ENCODE results near the gene CT83. TPM values are rescaled to one million over a fixed set of nuclear protein-coding genes. Genes with fewer than 3 reads are reported as not detected.

Gene CT83
- total and polyA plus RNA-seq, 2 experiments from 2014 or later: not detected

GRCh38 chrX:116417968-116418367 lies 44.8 kb downstream of the CT83 start:
- H3F3A ChIP-seq (ENCODE audit: insufficient read depth): no peaks in the 10 kb centered on the region
- 64% methylated on average over 4 of the region's 4 CpGs for WGBS, 2 experiments (ENCODE audit: low coverage in 1 of 2, low lambda C conversion rate in 2 of 2, missing lambda C conversion rate in 2 of 2)
- no peak overlapping the region for H2AFZ ChIP-seq
- H3K9ac ChIP-seq: no peak overlapping the region
- no peak for DNase-seq
- no peak overlapping the region for H3K27ac ChIP-seq
- H3K4me2 ChIP-seq (ENCODE audit: unreplicated experiment): no peak overlapping the region
- TF ChIP-seq EZH2 (IDR thresholded peaks at IDR 0.05; ENCODE audit: insufficient read depth, poor library complexity, severe bottlenecking) (no peak), EZH2phosphoT487 (IDR thresholded peaks at IDR 0.05; ENCODE audit: insufficient read depth, low read depth) (no peak)
- H3K79me2 ChIP-seq (ENCODE audit: insufficient read depth): no peaks in the 10 kb centered on the region
- H3K9me2 ChIP-seq (ENCODE audit: insufficient read depth): no peaks in the 10 kb centered on the region
- H3K4me3 ChIP-seq: no peak overlapping the region
- H3K4me1 ChIP-seq (ENCODE audit: insufficient read depth): no peaks in the 10 kb centered on the region
- H3K27me3 ChIP-seq (replicated peaks; ENCODE audit: insufficient read depth): no peaks in the 10 kb centered on the region
- in situ Hi-C loops (cut with MboI): no loop called here
- no peaks in the 10 kb centered on the region for H4K20me1 ChIP-seq (ENCODE audit: insufficient read depth)
- H3K9me3 ChIP-seq (ENCODE audit: low read depth): no peaks in the 10 kb centered on the region
- no peaks in the 10 kb centered on the region for H3K36me3 ChIP-seq (ENCODE audit: low read depth)

GRCh38 chrX:116417214-116417613 lies 45.6 kb downstream of the CT83 start:
- Histone ChIP-seq H3K27ac (no peak overlapping the region), H4K20me1 (ENCODE audit: insufficient read depth) (no peaks in the 10 kb centered on the region), H3K4me1 (ENCODE audit: insufficient read depth) (no peaks in the 10 kb centered on the region), H3K9ac (no peak overlapping the region), H3K4me3 (no peak overlapping the region), H3K9me2 (ENCODE audit: insufficient read depth) (no peaks in the 10 kb centered on the region), H3F3A (ENCODE audit: insufficient read depth) (no peaks in the 10 kb centered on the region), H2AFZ (no peak overlapping the region), H3K79me2 (ENCODE audit: insufficient read depth) (no peaks in the 10 kb centered on the region), H3K4me2 (ENCODE audit: unreplicated experiment) (no peak overlapping the region), H3K27me3 (replicated peaks; ENCODE audit: insufficient read depth) (no peaks in the 10 kb centered on the region), H3K9me3 (ENCODE audit: low read depth) (no peaks in the 10 kb centered on the region), H3K36me3 (ENCODE audit: low read depth) (no peaks in the 10 kb centered on the region)
- 90 to 100% methylated on average over 1 of the region's 1 CpG for WGBS, 2 experiments (ENCODE audit: low coverage in 1 of 2, low lambda C conversion rate in 2 of 2, missing lambda C conversion rate in 2 of 2)
- in situ Hi-C loops (cut with MboI): no loop called here
- no peak for TF ChIP-seq EZH2 (IDR thresholded peaks at IDR 0.05; ENCODE audit: insufficient read depth, poor library complexity, severe bottlenecking)
- TF ChIP-seq EZH2phosphoT487 (IDR thresholded peaks at IDR 0.05; ENCODE audit: insufficient read depth, low read depth): no peak
- DNase-seq: no peak

- no peak for DNase-seq
- Histone ChIP-seq H3K9me3 (ENCODE audit: low read depth) (no peaks in the 10 kb centered on the region), H3K27me3 (replicated peaks; ENCODE audit: insufficient read depth) (no peaks in the 10 kb centered on the region), H4K20me1 (ENCODE audit: insufficient read depth) (no peaks in the 10 kb centered on the region), H2AFZ (no peak overlapping the region), H3K4me3 (no peak overlapping the region), H3K9me2 (ENCODE audit: insufficient read depth) (no peaks in the 10 kb centered on the region), H3K4me2 (ENCODE audit: unreplicated experiment) (no peak overlapping the region), H3K4me1 (ENCODE audit: insufficient read depth) (no peaks in the 10 kb centered on the region), H3K9ac (no peak overlapping the region), H3K79me2 (ENCODE audit: insufficient read depth) (no peaks in the 10 kb centered on the region), H3K27ac (no peak overlapping the region), H3K36me3 (ENCODE audit: low read depth) (no peaks in the 10 kb centered on the region), H3F3A (ENCODE audit: insufficient read depth) (no peaks in the 10 kb centered on the region)
- 0 to 13% methylated on average over 1 of the region's 1 CpG for WGBS, 2 experiments (ENCODE audit: low coverage in 1 of 2, low lambda C conversion rate in 2 of 2, missing lambda C conversion rate in 2 of 2)
- no peak for TF ChIP-seq EZH2 (IDR thresholded peaks at IDR 0.05; ENCODE audit: insufficient read depth, poor library complexity, severe bottlenecking)
- TF ChIP-seq EZH2phosphoT487 (IDR thresholded peaks at IDR 0.05; ENCODE audit: insufficient read depth, low read depth): no peak
- in situ Hi-C loops (cut with MboI): no loop called here
These were observed 49.5 kb downstream of the CT83 start for GRCh38 chrX:116413273-116413672.

Other genes with a start within 250 kb of the CT83 start
- gene SLC6A14, start 26.4 kb downstream of the CT83 start, total RNA-seq (2014; rRNA removed; shearing (Covaris generic)): not detected in 2 replicates
- not detected in 2 replicates for gene SLC6A14, start 26.4 kb downstream of the CT83 start, polyA plus RNA-seq (2016; fragmentation: Nextera tagmentation; extraction: Ambion mirVana)